Osteocyte (in vitro differentiated cells): ENCODE data around the gene TMEM250. TPM values are rescaled to one million over a fixed set of nuclear protein-coding genes. Genes with fewer than 3 reads are reported as not detected.

Experiments used
- DNase-seq: peaks from one replicate; pipeline ENCODE4 v3.0.0; 2021; ENCODE audit warnings: mixed read lengths; ENCODE audit not compliant: unreplicated experiment; ENCODE audit errors: extremely low spot score
- H3K27ac Mint-ChIP-seq: one replicate; pipeline ENCODE4 v1.8.0; 2021; ENCODE audit warnings: mild to moderate bottlenecking, mixed read lengths; ENCODE audit not compliant: unreplicated experiment
- H3K27me3 Mint-ChIP-seq: one replicate; pipeline ENCODE4 v1.8.0; 2021; ENCODE audit warnings: mixed read lengths; ENCODE audit not compliant: unreplicated experiment
- H3K36me3 Mint-ChIP-seq: one replicate; pipeline ENCODE4 v1.8.0; 2021; ENCODE audit warnings: mixed read lengths; ENCODE audit not compliant: unreplicated experiment
- H3K4me1 Mint-ChIP-seq: one replicate; pipeline ENCODE4 v1.8.0; 2021; ENCODE audit warnings: mixed read lengths; ENCODE audit not compliant: unreplicated experiment
- H3K4me3 Mint-ChIP-seq: one replicate; pipeline ENCODE4 v1.8.0; 2021; ENCODE audit warnings: mild to moderate bottlenecking, moderate library complexity, mixed read lengths; ENCODE audit not compliant: unreplicated experiment
- H3K9me3 Mint-ChIP-seq: one replicate; pipeline ENCODE4 v1.8.0; 2021; ENCODE audit warnings: mixed read lengths; ENCODE audit not compliant: unreplicated experiment
- total RNA-seq: library from RNA; stranded (reverse); gene quantifications from 2 replicates; pipeline ENCODE4 v1.2.1, GENCODE V29; 2021
- TF ChIP-seq, protein P1 (sequence below): fragments of 200-600 bp; sonication (generic); IDR thresholded peaks from 2 replicates; pipeline ENCODE4 v1.5.0; 2021; ENCODE audit warnings: antibody characterized with exemption, mild to moderate bottlenecking, moderate library complexity

Gene TMEM250
- total RNA-seq, 1 donor from 2014 or later: 34.0 TPM

DNA sequence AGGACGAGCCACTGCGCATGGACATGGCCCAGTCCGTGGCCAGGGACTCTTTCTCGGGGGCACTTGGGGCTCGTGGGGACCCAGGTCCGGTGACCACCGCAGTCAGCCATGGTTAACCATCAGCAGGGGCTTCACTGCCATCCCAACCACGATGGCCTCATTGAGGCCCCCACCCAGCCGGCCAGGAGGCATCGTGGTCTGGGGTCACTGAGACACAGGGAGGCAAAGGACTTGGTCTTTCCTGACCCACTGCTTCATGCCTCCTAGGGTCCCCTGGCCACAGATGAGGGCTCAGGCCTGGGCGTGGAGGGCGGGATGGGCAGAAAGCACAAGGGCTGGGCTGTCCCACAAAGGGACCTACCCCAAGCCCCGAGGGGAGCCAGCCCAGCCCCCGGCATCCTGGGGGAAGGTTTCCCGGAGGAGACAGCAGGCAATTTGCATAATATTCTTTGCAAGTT, 30.2 kb downstream of the TMEM250 start:
- no peak overlapping the region for H3K27ac Mint-ChIP-seq
- H3K4me1 Mint-ChIP-seq: peaks cover 62% of the 10 kb centered on the region
- no peaks in the 10 kb centered on the region for H3K27me3 Mint-ChIP-seq
- DNase-seq: no peak
- TF ChIP-seq, protein P1, sequence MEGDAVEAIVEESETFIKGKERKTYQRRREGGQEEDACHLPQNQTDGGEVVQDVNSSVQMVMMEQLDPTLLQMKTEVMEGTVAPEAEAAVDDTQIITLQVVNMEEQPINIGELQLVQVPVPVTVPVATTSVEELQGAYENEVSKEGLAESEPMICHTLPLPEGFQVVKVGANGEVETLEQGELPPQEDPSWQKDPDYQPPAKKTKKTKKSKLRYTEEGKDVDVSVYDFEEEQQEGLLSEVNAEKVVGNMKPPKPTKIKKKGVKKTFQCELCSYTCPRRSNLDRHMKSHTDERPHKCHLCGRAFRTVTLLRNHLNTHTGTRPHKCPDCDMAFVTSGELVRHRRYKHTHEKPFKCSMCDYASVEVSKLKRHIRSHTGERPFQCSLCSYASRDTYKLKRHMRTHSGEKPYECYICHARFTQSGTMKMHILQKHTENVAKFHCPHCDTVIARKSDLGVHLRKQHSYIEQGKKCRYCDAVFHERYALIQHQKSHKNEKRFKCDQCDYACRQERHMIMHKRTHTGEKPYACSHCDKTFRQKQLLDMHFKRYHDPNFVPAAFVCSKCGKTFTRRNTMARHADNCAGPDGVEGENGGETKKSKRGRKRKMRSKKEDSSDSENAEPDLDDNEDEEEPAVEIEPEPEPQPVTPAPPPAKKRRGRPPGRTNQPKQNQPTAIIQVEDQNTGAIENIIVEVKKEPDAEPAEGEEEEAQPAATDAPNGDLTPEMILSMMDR: no peak
- H3K36me3 Mint-ChIP-seq: no peaks in the 10 kb centered on the region
- no peak overlapping the region for H3K4me3 Mint-ChIP-seq
- no peaks in the 10 kb centered on the region for H3K9me3 Mint-ChIP-seq

DNA sequence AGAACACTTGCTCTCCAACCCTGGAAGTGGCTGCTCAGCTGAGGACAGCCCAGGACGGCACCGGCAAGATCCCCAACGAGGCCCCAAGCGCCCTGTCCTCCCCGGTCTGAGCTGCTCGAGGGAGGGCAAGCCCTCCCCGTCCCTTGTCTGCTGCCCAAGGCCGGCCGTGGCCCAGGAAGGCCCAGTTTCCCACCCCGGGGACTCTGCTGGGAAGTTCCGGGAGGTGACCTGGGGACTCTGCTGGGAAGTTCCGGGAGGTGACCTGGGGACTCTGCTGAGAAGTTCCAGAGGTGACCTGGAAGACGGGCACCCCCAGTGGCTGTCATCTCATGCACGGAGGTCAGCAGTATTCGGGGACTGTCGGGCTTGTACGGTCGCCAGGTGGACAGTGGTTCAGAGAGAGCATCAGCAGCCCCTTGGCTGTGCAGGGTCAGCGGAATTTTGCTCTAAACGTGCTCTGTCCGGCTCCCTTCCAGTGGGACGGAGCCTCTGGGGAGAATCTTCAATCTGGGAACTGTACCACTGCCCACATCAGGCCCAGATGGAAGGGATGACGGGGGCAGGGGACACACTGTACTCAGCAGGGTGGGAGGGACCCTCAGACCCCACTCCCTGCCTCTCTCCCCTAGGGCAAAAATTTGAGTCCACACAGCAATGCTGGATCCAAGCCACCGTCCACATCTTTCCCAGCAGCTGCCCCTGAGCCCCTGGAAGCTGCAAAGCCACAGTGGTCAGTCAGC, 30.8 kb downstream of the TMEM250 start:
- no peaks in the 10 kb centered on the region for H3K27me3 Mint-ChIP-seq
- H3K36me3 Mint-ChIP-seq: peaks cover under 1% of the 10 kb centered on the region
- no peak for DNase-seq
- H3K27ac Mint-ChIP-seq: no peak overlapping the region
- peaks cover 58% of the 10 kb centered on the region for H3K4me1 Mint-ChIP-seq
- TF ChIP-seq, protein P1: no peak
- H3K9me3 Mint-ChIP-seq: no peaks in the 10 kb centered on the region
- no peak overlapping the region for H3K4me3 Mint-ChIP-seq

DNA sequence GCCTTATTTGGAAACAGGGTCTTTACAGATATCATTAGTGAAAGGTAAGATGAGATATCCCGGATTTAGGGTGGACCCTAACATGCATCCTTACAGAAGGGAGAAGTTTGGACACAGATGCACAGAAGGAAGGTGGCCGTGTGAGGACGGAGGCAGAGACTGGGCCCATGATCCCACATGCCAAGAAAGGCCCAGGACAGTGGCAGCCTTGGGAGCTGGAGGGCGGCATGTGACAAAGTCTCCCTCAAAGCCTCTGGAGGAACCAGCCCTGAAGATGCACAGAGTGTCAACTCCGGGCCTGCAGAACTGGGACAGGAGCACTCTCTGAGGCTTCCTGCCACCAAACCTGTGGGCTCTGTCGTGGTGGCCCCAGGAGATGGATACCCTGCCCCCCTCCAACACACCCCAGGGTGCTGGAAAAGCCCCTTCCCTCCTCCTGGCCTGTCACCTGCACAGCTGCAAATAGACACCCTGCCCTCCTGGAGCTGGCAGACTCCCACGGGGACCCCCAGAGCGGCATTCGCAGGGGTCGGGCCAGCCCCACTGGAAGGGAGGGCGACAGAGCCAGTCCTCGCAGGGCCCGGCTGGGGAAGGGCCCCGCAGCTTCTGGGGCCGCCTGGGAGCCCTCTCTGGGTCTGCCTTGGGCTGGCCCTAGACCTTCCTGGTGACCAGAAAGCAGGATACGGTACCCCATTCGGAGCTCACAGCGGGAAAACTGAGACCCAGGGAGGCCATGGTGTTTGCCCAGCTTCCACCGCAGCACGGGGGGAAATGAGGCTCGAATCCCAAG, 31.5 kb downstream of the TMEM250 start:
- no peaks in the 10 kb centered on the region for H3K9me3 Mint-ChIP-seq
- H3K4me1 Mint-ChIP-seq: peaks cover 54% of the 10 kb centered on the region
- no peaks in the 10 kb centered on the region for H3K27me3 Mint-ChIP-seq
- no peak overlapping the region for H3K4me3 Mint-ChIP-seq
- peaks cover 4% of the 10 kb centered on the region for H3K36me3 Mint-ChIP-seq
- no peak overlapping the region for H3K27ac Mint-ChIP-seq
- TF ChIP-seq, protein P1: no peak
- no peak for DNase-seq

DNA sequence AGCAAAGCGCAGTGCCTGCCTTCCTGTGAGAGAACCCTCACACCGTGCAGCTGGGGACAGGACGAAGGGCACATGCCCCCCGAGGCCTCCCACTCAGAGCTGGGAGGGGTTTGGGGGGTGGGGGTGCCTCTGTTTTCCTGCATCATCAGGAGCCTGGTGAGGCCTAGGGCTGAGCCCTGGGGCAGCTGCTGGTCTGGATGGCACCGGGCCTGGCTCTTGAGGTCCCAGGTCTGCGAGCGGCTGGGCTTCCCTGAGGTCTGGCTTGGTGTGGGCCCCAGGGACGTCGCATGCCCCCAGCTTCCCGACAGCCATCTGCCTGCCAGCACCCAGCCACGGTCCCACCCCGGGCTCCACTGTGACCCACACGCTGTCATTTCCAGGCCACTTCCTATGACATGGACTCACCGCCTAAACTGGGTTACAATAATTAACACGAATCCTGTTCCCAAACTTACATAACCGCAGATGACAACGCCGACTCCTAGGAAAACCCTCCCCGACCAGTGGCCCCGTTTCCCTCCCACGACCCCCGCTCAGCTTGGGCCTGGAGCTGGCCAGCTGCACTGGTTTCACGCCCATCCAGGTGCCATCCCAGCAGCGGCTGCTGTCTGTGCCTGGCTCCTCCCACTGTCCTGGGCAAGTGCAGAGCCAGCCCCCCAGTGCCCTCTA, 32.3 kb downstream of the TMEM250 start:
- TF ChIP-seq, protein P1: no peak
- Mint-ChIP-seq H3K27me3 (no peaks in the 10 kb centered on the region), H3K4me1 (peaks cover 48% of the 10 kb centered on the region), H3K27ac (no peak overlapping the region), H3K36me3 (peaks cover 4% of the 10 kb centered on the region), H3K4me3 (no peak overlapping the region), H3K9me3 (no peaks in the 10 kb centered on the region)
- no peak for DNase-seq
